PFSK-1 (cell line): Measurements from ENCODE around the gene TNFRSF12A.

Experiments
- FOXP2 ChIP-seq: optimal IDR thresholded peaks from 2 replicates; pipeline ENCODE3; 2011; ENCODE audit warnings: borderline replicate concordance, control low read depth, inconsistent platforms; ENCODE audit not compliant: insufficient read depth; ENCODE audit errors: extremely low read length, extremely low read depth
- POLR2AphosphoS5 ChIP-seq: IDR thresholded peaks from 2 replicates; pipeline ENCODE4 v1.6.1; 2012; ENCODE audit warnings: low read depth, mild to moderate bottlenecking, control low read depth, low read length, moderate library complexity
- REST ChIP-seq, 2 experiments: IDR thresholded peaks; 2 replicates each; pipeline versions ENCODE4 v1.6.1 to v1.8.0; 2011 to 2012; ENCODE audit warnings: low read depth in 2 of 2, low read length in 2 of 2, control low read depth in 1 of 2, inconsistent platforms in 1 of 2, mild to moderate bottlenecking in 1 of 2, moderate library complexity in 1 of 2; ENCODE audit not compliant: insufficient read depth in 1 of 2
- SIN3A ChIP-seq: IDR thresholded peaks from 2 replicates; pipeline ENCODE4 v1.6.1; 2012; ENCODE audit warnings: mild to moderate bottlenecking, low read length, moderate library complexity, borderline replicate concordance; ENCODE audit not compliant: insufficient read depth
- TAF1 ChIP-seq: IDR thresholded peaks from 2 replicates; pipeline ENCODE4 v1.6.1; 2012; ENCODE audit warnings: low read length, control low read depth, borderline replicate concordance; ENCODE audit not compliant: insufficient read depth

Gene TNFRSF12A

GRCh38 chr16:3060339-3061127 lies 40.4 kb downstream of the TNFRSF12A start:
- TF ChIP-seq POLR2AphosphoS5: no peak

- TF ChIP-seq SIN3A: no peak
- TF ChIP-seq TAF1: no peak
- no peak for TF ChIP-seq REST (IDR thresholded peaks at IDR 0.05; ENCODE audit: insufficient read depth in 1 of 2, low read depth in 2 of 2, low read length in 2 of 2)
- TF ChIP-seq FOXP2: no peak
- TF ChIP-seq POLR2AphosphoS5: no peak
Measured at GRCh38 chr16:3062553-3062952, 42.4 kb downstream of the TNFRSF12A start.

- no peak for TF ChIP-seq FOXP2
- no peak for TF ChIP-seq TAF1
- no peak for TF ChIP-seq REST (IDR thresholded peaks at IDR 0.05; ENCODE audit: insufficient read depth in 1 of 2, low read depth in 2 of 2, low read length in 2 of 2)
- no peak for TF ChIP-seq SIN3A
- no peak for TF ChIP-seq POLR2AphosphoS5
Measured at GRCh38 chr16:3063625-3064386, 43.6 kb downstream of the TNFRSF12A start.

- TF ChIP-seq SIN3A (no peak), REST (IDR thresholded peaks at IDR 0.05; ENCODE audit: insufficient read depth in 1 of 2, low read depth in 2 of 2, low read length in 2 of 2) (no peak), FOXP2 (no peak), POLR2AphosphoS5 (no peak), TAF1 (no peak)
Measured at GRCh38 chr16:3065069-3065741, 45.0 kb downstream of the TNFRSF12A start, which contains the start of gene IL32. Gene IL32, plus strand, starts transcription at chr16:3065640. Its CDS starts 172 bp downstream, at chr16:3065812.

- no peak for TF ChIP-seq FOXP2
- TF ChIP-seq REST (IDR thresholded peaks at IDR 0.05; ENCODE audit: insufficient read depth in 1 of 2, low read depth in 2 of 2, low read length in 2 of 2): no peak
- TF ChIP-seq POLR2AphosphoS5: no peak
- no peak for TF ChIP-seq SIN3A
- TF ChIP-seq TAF1: no peak
Measured at GRCh38 chr16:3065742-3066439, 45.7 kb downstream of the TNFRSF12A start.
